GM12878 (cell line): ENCODE results near the gene CPNE5. TPM values are rescaled to one million over a fixed set of nuclear protein-coding genes. Genes with fewer than 3 reads are reported as not detected.

Experiments used
- ATAC-seq: fragments of 200-7000 bp; cut with Tn5 transposase; 3 replicates; pipeline ENCODE4 v1.9.1; 2020; ENCODE audit warnings: mild to moderate bottlenecking, moderate library complexity
- BruUV-seq: library from RNA; stranded (reverse); fragments of 400-500 nt; replicated peaks from 2 replicates; lab custom pipeline; 2021; lab: Mats Ljungman, UMichigan
- CTCF ChIA-PET: fragments of 300-600 bp; sonication (Branson Sonifier 250); formaldehyde crosslinking; extraction: SDS; loops from one replicate; lab custom pipeline; 2021; ENCODE audit warnings: inconsistent platforms; lab: Yijun Ruan, JAX
- POLR2A ChIA-PET: fragments of 350-600 bp; formaldehyde crosslinking; extraction: SDS; loops from one replicate; lab custom pipeline; 2021; ENCODE audit warnings: inconsistent platforms; lab: Charles Lee
- RAD21 ChIA-PET: fragments of 300-600 bp; sonication (Branson Sonifier 250); formaldehyde crosslinking; loops from one replicate; lab custom pipeline; 2023; ENCODE audit warnings: antibody characterized with exemption; ENCODE audit not compliant: unreplicated experiment; lab: Charles Lee
- SMC1A ChIA-PET: fragments of 300-600 bp; sonication (Branson Sonifier 250); formaldehyde crosslinking; loops from one replicate; lab custom pipeline; 2023; ENCODE audit not compliant: unreplicated experiment, uncharacterized antibody; lab: Charles Lee
- DNase-seq: peaks from one replicate; pipeline ENCODE4 v3.0.0-alpha.2; 2011; ENCODE audit warnings: low read depth, low spot score
- FAIRE-seq: peaks from 3 replicates; lab custom pipeline; 2011; peaks lifted over from hg19 to GRCh38; lab: Jason Lieb, UNC
- H2AFZ ChIP-seq: 2 replicates; pipeline ENCODE4 v1.6.0; 2011; ENCODE audit warnings: low read depth, low read length, control low read depth; ENCODE audit not compliant: control insufficient read depth
- H3K27ac ChIP-seq: 2 replicates; pipeline ENCODE4 v1.5.1; 2011; ENCODE audit warnings: control low read depth; ENCODE audit not compliant: control insufficient read depth, insufficient read depth
- H3K27me3 ChIP-seq, 2 experiments: replicated peaks in 1 of 2; 2 replicates each; pipeline versions ENCODE4 v1.6.0 to v1.6.1; 2011; ENCODE audit warnings: low read length in 1 of 2; ENCODE audit not compliant: control insufficient read depth in 2 of 2, insufficient read depth in 2 of 2
- H3K36me3 ChIP-seq, 2 experiments: 2 replicates each; pipeline ENCODE4 v1.5.1; 2011; ENCODE audit warnings: low read length in 1 of 2; ENCODE audit not compliant: control insufficient read depth in 2 of 2, insufficient read depth in 2 of 2
- H3K4me1 ChIP-seq: 2 replicates; pipeline ENCODE4 v1.6.1; 2011; ENCODE audit warnings: mild to moderate bottlenecking, low read length, moderate library complexity, mixed read lengths; ENCODE audit not compliant: control insufficient read depth, insufficient read depth
- H3K4me2 ChIP-seq: 2 replicates; pipeline ENCODE4 v1.6.0; 2011; ENCODE audit warnings: control low read depth; ENCODE audit not compliant: control insufficient read depth, insufficient read depth
- H3K4me3 ChIP-seq: fragments of 200-600 bp; sonication (generic); 2 replicates; pipeline ENCODE4 v1.5.1; 2016
- H3K79me2 ChIP-seq: 2 replicates; pipeline ENCODE4 v1.6.0; 2011; ENCODE audit warnings: low read length; ENCODE audit not compliant: control insufficient read depth, insufficient read depth
- H3K9ac ChIP-seq: 2 replicates; pipeline ENCODE4 v1.8.0; 2011; ENCODE audit warnings: low read length, control low read depth, mixed read lengths; ENCODE audit not compliant: control insufficient read depth, insufficient read depth
- H3K9me3 ChIP-seq: replicated peaks from 3 replicates; pipeline ENCODE4 v1.5.1; 2011; ENCODE audit warnings: mild to moderate bottlenecking, low read length; ENCODE audit not compliant: control insufficient read depth, insufficient read depth
- H4K20me1 ChIP-seq: 2 replicates; pipeline ENCODE4 v1.6.0; 2011; ENCODE audit not compliant: control insufficient read depth, insufficient read depth
- BCLAF1 ChIP-seq: fragments of 450-650 bp; IDR thresholded peaks from 2 replicates; pipeline ENCODE4 v1.6.1; 2017; ENCODE audit warnings: antibody characterized with exemption, mild to moderate bottlenecking, moderate library complexity
- EED ChIP-seq: sonication (generic); IDR thresholded peaks from 2 replicates; pipeline ENCODE4 v1.6.1; 2016; ENCODE audit warnings: antibody characterized with exemption, low read depth
- EGR1 ChIP-seq, 2 experiments: IDR thresholded peaks; 1 replicate in 1 of 2; 2 replicates in 1 of 2; pipeline ENCODE4 v1.6.1; 2011 to 2012; ENCODE audit warnings: low read depth in 2 of 2, low read length in 2 of 2, borderline replicate concordance in 1 of 2, mild to moderate bottlenecking in 1 of 2, moderate library complexity in 1 of 2
- ESRRA ChIP-seq: IDR thresholded peaks from 2 replicates; pipeline ENCODE4 v1.6.1; 2012; ENCODE audit warnings: mild to moderate bottlenecking, low read length, improper control_type of control experiment
- FOXK2 ChIP-seq: fragments of 450-650 bp; IDR thresholded peaks from 2 replicates; pipeline ENCODE4 v1.6.1; 2017; ENCODE audit warnings: mild to moderate bottlenecking, moderate library complexity
- MYB ChIP-seq: fragments of 150-350 bp; IDR thresholded peaks from 2 replicates; pipeline ENCODE4 v1.6.1; 2014; ENCODE audit warnings: mild to moderate bottlenecking, low read depth, low read length, borderline replicate concordance
- MYC ChIP-seq: IDR thresholded peaks from 2 replicates; pipeline ENCODE4 v1.6.1; 2011; ENCODE audit warnings: mild to moderate bottlenecking, low read length, moderate library complexity, inconsistent platforms; ENCODE audit not compliant: insufficient read depth, insufficient replicate concordance, insufficient read length, severe bottlenecking
- NR2C2 ChIP-seq: IDR thresholded peaks from 2 replicates; pipeline ENCODE4 v1.6.1; 2011; ENCODE audit warnings: borderline replicate concordance, low read depth; ENCODE audit not compliant: control insufficient read depth, insufficient read length
- SIX5 ChIP-seq: IDR thresholded peaks from 2 replicates; pipeline ENCODE4 v1.6.1; 2011; ENCODE audit warnings: mild to moderate bottlenecking, low read depth, low read length, moderate library complexity; ENCODE audit not compliant: severe bottlenecking
- STAT3 ChIP-seq: IDR thresholded peaks from 2 replicates; pipeline ENCODE4 v1.6.1; 2011; ENCODE audit warnings: low read depth, low read length, improper control_type of control experiment
- SUPT20H ChIP-seq: IDR thresholded peaks from 2 replicates; pipeline ENCODE4 v1.6.1; 2011; ENCODE audit warnings: low read depth, mild to moderate bottlenecking, low read length, moderate library complexity, borderline replicate concordance; ENCODE audit not compliant: control insufficient read depth
- WRNIP1 ChIP-seq: IDR thresholded peaks from 2 replicates; pipeline ENCODE4 v1.6.1; 2011; ENCODE audit warnings: low read depth, low read length, improper control_type of control experiment, borderline replicate concordance
- WGBS: methylation state at CpG from one replicate; pipeline ENCODE4 v1.1.6; 2016; ENCODE audit warnings: low lambda C conversion rate; ENCODE audit not compliant: insufficient replicate concordance, insufficient coverage; ENCODE audit errors: missing lambda C conversion rate; 5-methylcytosine and 5-hydroxymethylcytosine counted together
- in situ Hi-C: fragments of 300-500 bp; cut with MboI; formaldehyde crosslinking; loops from 9 replicates; pipeline ENCODE4 v1.14.3; 2018; ENCODE audit warnings: mixed read lengths
- intact Hi-C: fragments of 100-400 bp; cut with micrococcal nuclease; formaldehyde crosslinking; loops from one replicate; pipeline ENCODE4 v1.14.2; 2022; ENCODE audit not compliant: unreplicated experiment
- polyA plus RNA-seq, 11 experiments: library from polyadenylated mRNA; depleted of rRNA in 4 of 11; unstranded in 6 of 11; stranded (reverse) in 5 of 11; fragments of >200 nt; fragmentation: Nextera tagmentation in 4 of 11; fragmentation: Illumina TruSeq in 1 of 11; extraction: Ambion mirVana in 4 of 11; extraction: Trizol in 1 of 11; gene quantifications; 1 replicate in 1 of 11; 2 replicates in 10 of 11; pipeline versions ENCODE4 v1.2.1 to v1.2.3, GENCODE V29; 2011 to 2016; ENCODE audit warnings: inconsistent platforms in 2 of 11, missing spikeins in 2 of 11, low read depth in 1 of 11
- total RNA-seq, 4 experiments: library from RNA; depleted of rRNA in 3 of 4; stranded (reverse); fragments of >200 nt in 3 of 4; fragmentation: Illumina TruSeq in 1 of 4; extraction: Trizol in 1 of 4; gene quantifications; 2 replicates each; pipeline versions ENCODE4 v1.2.1 to v1.2.3, GENCODE V29; 2013 to 2021
- TF ChIP-seq, protein P1 (sequence below): fragments of 450-650 bp; IDR thresholded peaks from 2 replicates; pipeline ENCODE4 v1.6.1; 2016; ENCODE audit warnings: mild to moderate bottlenecking, moderate library complexity, borderline replicate concordance

Gene CPNE5
- total and polyA plus RNA-seq, 10 of the 15 experiments (the other 5 are each of a cell fraction or from before 2014, with no cell fraction given) = 2.4 to 39.1 (median 18.2) TPM

- no peak for ATAC-seq
- Histone ChIP-seq H3K79me2 (no peaks in the 10 kb centered on the region), H3K27ac (no peak overlapping the region), H3K4me2 (no peak overlapping the region), H3K27me3 (no peaks in the 10 kb centered on the region), H3K4me3 (no peak overlapping the region)
- ChIA-PET POLR2A (interaction anchor here (1.0 to 1.6 kb wide), 4 partner anchors 15 to 145 kb away, joined by 3 to 5 read pairs (median 3); no protein-coding TSS in a partner anchor), SMC1A (interaction anchor here (1.1 to 1.5 kb wide), 2 partner anchors 35 to 92 kb away, joined by 3 read pairs; no protein-coding TSS in a partner anchor)
- FAIRE-seq = no peak
- no peak for DNase-seq
- TF ChIP-seq ESRRA (no peak), WRNIP1 (no peak), FOXK2 (no peak), BCLAF1 (no peak), EED (no peak), MYC (no peak), MYB (no peak), NR2C2 (no peak), SIX5 (no peak), EGR1 (IDR thresholded peaks at IDR 0.05; ENCODE audit: borderline replicate concordance in 1 of 2, low read depth in 2 of 2, low read length in 2 of 2) (no peak), SUPT20H (no peak), STAT3 (no peak)
- TF ChIP-seq, protein P1, sequence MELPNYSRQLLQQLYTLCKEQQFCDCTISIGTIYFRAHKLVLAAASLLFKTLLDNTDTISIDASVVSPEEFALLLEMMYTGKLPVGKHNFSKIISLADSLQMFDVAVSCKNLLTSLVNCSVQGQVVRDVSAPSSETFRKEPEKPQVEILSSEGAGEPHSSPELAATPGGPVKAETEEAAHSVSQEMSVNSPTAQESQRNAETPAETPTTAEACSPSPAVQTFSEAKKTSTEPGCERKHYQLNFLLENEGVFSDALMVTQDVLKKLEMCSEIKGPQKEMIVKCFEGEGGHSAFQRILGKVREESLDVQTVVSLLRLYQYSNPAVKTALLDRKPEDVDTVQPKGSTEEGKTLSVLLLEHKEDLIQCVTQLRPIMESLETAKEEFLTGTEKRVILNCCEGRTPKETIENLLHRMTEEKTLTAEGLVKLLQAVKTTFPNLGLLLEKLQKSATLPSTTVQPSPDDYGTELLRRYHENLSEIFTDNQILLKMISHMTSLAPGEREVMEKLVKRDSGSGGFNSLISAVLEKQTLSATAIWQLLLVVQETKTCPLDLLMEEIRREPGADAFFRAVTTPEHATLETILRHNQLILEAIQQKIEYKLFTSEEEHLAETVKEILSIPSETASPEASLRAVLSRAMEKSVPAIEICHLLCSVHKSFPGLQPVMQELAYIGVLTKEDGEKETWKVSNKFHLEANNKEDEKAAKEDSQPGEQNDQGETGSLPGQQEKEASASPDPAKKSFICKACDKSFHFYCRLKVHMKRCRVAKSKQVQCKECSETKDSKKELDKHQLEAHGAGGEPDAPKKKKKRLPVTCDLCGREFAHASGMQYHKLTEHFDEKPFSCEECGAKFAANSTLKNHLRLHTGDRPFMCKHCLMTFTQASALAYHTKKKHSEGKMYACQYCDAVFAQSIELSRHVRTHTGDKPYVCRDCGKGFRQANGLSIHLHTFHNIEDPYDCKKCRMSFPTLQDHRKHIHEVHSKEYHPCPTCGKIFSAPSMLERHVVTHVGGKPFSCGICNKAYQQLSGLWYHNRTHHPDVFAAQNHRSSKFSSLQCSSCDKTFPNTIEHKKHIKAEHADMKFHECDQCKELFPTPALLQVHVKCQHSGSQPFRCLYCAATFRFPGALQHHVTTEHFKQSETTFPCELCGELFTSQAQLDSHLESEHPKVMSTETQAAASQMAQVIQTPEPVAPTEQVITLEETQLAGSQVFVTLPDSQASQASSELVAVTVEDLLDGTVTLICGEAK = no peak
- TF ChIP-seq, all 136 proteins: peak for 0
- H3K9ac ChIP-seq = no peak overlapping the region
- intact Hi-C loops = no loop called here
- H4K20me1 ChIP-seq = peaks cover 2% of the 10 kb centered on the region; the same call in 1 of the 2 replicates
- WGBS = 94% methylated on average over 2 of the region's 2 CpGs
- H3K4me1 ChIP-seq = peaks cover 20% of the 10 kb centered on the region
- no peak overlapping the region for H2AFZ ChIP-seq
- H3K9me3 ChIP-seq = no peaks in the 10 kb centered on the region; the same call in 2 of the 3 replicates
- peaks cover 4 to 7% of the 10 kb centered on the region in 2 experiments for H3K36me3 ChIP-seq
- RAD21 ChIA-PET = no interaction called here
- CTCF ChIA-PET = interaction anchor here (1.1 to 5.8 kb wide), 3 partner anchors 8 to 68 kb away, joined by 3 to 28 read pairs (median 9); no protein-coding TSS in a partner anchor
- no TSS peak for BruUV-seq
- in situ Hi-C loops = no loop called here
Measured at GRCh38 chr6:36691612-36692011, 147.6 kb downstream of the CPNE5 start.
